SK-N-SH treated with all-trans-retinoic acid at 6 μM for 48 hours (cell line): ENCODE results near the gene PYCR2.

Source experiments
- ATAC-seq: fragments of 200-7000 bp; cut with Tn5 transposase; 3 replicates; pipeline ENCODE4 v1.9.1; 2020; ENCODE audit warnings: mild to moderate bottlenecking, moderate library complexity
- ARNTL ChIP-seq: fragments of 450-650 bp; formaldehyde crosslinking; IDR thresholded peaks from 2 replicates; pipeline ENCODE4 v1.5.0; 2020; ENCODE audit warnings: low read depth, mild to moderate bottlenecking, moderate library complexity, borderline replicate concordance
- BACH2 ChIP-seq: fragments of 250-450 bp; sonication (Bioruptor Pico); IDR thresholded peaks from 2 replicates; pipeline ENCODE4 v1.9.0; 2021; ENCODE audit warnings: mild to moderate bottlenecking, borderline replicate concordance
- CSDC2 ChIP-seq: fragments of 250-450 bp; sonication (Bioruptor Pico); IDR thresholded peaks from 2 replicates; pipeline ENCODE4 v1.5.0; 2020; ENCODE audit warnings: mild to moderate bottlenecking, moderate library complexity
- ESRRG ChIP-seq: fragments of 250-450 bp; sonication (Bioruptor Pico); IDR thresholded peaks from 2 replicates; pipeline ENCODE4 v1.6.1; 2021; ENCODE audit warnings: mild to moderate bottlenecking
- OSR1 ChIP-seq: fragments of 250-450 bp; sonication (Bioruptor Pico); IDR thresholded peaks from 2 replicates; pipeline ENCODE4 v1.8.0; 2022; ENCODE audit warnings: moderate library complexity, mild to moderate bottlenecking, inconsistent platforms
- PPARA ChIP-seq: fragments of 250-450 bp; sonication (Bioruptor Pico); IDR thresholded peaks from 2 replicates; pipeline ENCODE4 v1.5.0; 2020; ENCODE audit warnings: mild to moderate bottlenecking, borderline replicate concordance
- SNAI2 ChIP-seq: fragments of 250-450 bp; sonication (Bioruptor Pico); IDR thresholded peaks from 2 replicates; pipeline ENCODE4 v1.5.0; 2020; ENCODE audit warnings: mild to moderate bottlenecking, moderate library complexity
- TCF4 ChIP-seq: fragments of 250-450 bp; sonication (Bioruptor Pico); IDR thresholded peaks from 2 replicates; pipeline ENCODE4 v1.8.0; 2021; ENCODE audit warnings: mild to moderate bottlenecking, moderate library complexity, borderline replicate concordance
- TOX ChIP-seq: fragments of 250-450 bp; sonication (Bioruptor Pico); IDR thresholded peaks from 2 replicates; pipeline ENCODE4 v1.8.0; 2021; ENCODE audit warnings: mild to moderate bottlenecking, moderate library complexity, borderline replicate concordance
- ZC3H10 ChIP-seq: fragments of 250-450 bp; sonication (Bioruptor Pico); IDR thresholded peaks from 2 replicates; pipeline ENCODE4 v1.5.1; 2021; ENCODE audit warnings: mild to moderate bottlenecking, moderate library complexity
- ZFP3 ChIP-seq: fragments of 250-450 bp; sonication (Bioruptor Pico); IDR thresholded peaks from 2 replicates; pipeline ENCODE4 v1.5.0; 2020; ENCODE audit warnings: mild to moderate bottlenecking, moderate library complexity
- ZFP30 ChIP-seq: fragments of 450-650 bp; formaldehyde crosslinking; IDR thresholded peaks from 2 replicates; pipeline ENCODE4 v1.5.0; 2022; ENCODE audit warnings: mild to moderate bottlenecking, moderate library complexity
- ZNF565 ChIP-seq: fragments of 450-650 bp; formaldehyde crosslinking; conservative IDR thresholded peaks from 2 replicates; pipeline ENCODE4 v1.5.0; 2020; ENCODE audit warnings: low read depth, mild to moderate bottlenecking, moderate library complexity
- ZNF8 ChIP-seq: fragments of 450-650 bp; formaldehyde crosslinking; IDR thresholded peaks from 2 replicates; pipeline ENCODE4 v1.5.0; 2020; ENCODE audit warnings: mild to moderate bottlenecking, moderate library complexity
- TF ChIP-seq, protein P1 (sequence below): fragments of 250-450 bp; sonication (Bioruptor Pico); IDR thresholded peaks from 2 replicates; pipeline ENCODE4 v1.8.0; 2021; ENCODE audit warnings: low read depth, mild to moderate bottlenecking, moderate library complexity, borderline replicate concordance
- TF ChIP-seq, protein P2 (sequence below): fragments of 250-450 bp; sonication (Bioruptor Pico); IDR thresholded peaks from 2 replicates; pipeline ENCODE4 v1.5.1; 2021; ENCODE audit warnings: mild to moderate bottlenecking, moderate library complexity
- TF ChIP-seq, protein P3 (sequence below): fragments of 250-450 bp; sonication (Bioruptor Pico); IDR thresholded peaks from 2 replicates; pipeline ENCODE4 v1.5.0; 2020; ENCODE audit warnings: mild to moderate bottlenecking, moderate library complexity
- TF ChIP-seq, protein P4 (sequence below): fragments of 250-450 bp; sonication (Bioruptor Pico); IDR thresholded peaks from 2 replicates; pipeline ENCODE4 v1.8.0; 2020; ENCODE audit warnings: mild to moderate bottlenecking, moderate library complexity, borderline replicate concordance

PYCR2 gene

DNA sequence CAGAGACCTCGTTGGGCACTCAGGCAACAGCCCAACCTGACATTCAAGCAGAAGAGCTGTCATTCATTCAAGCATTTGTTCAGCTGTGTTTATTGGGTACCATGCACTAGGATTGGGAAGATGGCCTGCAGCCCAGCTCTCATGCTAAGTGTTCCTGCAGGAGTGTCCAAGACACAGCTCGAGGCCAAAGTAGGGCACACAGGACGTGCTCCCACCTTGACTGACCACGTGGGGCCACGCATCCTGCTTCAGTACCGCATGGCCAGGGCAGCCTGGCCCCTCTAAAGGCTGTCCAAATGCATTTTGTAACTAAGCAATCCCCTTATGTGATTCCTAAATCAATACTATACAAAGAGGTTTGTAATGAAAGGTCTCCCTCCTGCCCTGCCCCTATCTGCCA lies 9.7 kb downstream of the PYCR2 start (continued):
- TF ChIP-seq, protein P1, sequence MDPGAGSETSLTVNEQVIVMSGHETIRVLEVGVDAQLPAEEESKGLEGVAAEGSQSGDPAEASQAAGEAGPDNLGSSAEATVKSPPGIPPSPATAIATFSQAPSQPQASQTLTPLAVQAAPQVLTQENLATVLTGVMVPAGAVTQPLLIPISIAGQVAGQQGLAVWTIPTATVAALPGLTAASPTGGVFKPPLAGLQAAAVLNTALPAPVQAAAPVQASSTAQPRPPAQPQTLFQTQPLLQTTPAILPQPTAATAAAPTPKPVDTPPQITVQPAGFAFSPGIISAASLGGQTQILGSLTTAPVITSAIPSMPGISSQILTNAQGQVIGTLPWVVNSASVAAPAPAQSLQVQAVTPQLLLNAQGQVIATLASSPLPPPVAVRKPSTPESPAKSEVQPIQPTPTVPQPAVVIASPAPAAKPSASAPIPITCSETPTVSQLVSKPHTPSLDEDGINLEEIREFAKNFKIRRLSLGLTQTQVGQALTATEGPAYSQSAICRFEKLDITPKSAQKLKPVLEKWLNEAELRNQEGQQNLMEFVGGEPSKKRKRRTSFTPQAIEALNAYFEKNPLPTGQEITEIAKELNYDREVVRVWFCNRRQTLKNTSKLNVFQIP (CRISPR knock-in tag), result no peak
- TF ChIP-seq ZNF8 (no peak), TOX (CRISPR knock-in tag) (no peak), ZNF565 (no peak), CSDC2 (CRISPR knock-in tag) (no peak), ZFP3 (CRISPR knock-in tag) (no peak), SNAI2 (CRISPR knock-in tag) (no peak)
- TF ChIP-seq, protein P2, sequence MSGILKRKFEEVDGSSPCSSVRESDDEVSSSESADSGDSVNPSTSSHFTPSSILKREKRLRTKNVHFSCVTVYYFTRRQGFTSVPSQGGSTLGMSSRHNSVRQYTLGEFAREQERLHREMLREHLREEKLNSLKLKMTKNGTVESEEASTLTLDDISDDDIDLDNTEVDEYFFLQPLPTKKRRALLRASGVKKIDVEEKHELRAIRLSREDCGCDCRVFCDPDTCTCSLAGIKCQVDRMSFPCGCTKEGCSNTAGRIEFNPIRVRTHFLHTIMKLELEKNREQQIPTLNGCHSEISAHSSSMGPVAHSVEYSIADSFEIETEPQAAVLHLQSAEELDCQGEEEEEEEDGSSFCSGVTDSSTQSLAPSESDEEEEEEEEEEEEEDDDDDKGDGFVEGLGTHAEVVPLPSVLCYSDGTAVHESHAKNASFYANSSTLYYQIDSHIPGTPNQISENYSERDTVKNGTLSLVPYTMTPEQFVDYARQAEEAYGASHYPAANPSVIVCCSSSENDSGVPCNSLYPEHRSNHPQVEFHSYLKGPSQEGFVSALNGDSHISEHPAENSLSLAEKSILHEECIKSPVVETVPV (CRISPR knock-in tag), result no peak

DNA sequence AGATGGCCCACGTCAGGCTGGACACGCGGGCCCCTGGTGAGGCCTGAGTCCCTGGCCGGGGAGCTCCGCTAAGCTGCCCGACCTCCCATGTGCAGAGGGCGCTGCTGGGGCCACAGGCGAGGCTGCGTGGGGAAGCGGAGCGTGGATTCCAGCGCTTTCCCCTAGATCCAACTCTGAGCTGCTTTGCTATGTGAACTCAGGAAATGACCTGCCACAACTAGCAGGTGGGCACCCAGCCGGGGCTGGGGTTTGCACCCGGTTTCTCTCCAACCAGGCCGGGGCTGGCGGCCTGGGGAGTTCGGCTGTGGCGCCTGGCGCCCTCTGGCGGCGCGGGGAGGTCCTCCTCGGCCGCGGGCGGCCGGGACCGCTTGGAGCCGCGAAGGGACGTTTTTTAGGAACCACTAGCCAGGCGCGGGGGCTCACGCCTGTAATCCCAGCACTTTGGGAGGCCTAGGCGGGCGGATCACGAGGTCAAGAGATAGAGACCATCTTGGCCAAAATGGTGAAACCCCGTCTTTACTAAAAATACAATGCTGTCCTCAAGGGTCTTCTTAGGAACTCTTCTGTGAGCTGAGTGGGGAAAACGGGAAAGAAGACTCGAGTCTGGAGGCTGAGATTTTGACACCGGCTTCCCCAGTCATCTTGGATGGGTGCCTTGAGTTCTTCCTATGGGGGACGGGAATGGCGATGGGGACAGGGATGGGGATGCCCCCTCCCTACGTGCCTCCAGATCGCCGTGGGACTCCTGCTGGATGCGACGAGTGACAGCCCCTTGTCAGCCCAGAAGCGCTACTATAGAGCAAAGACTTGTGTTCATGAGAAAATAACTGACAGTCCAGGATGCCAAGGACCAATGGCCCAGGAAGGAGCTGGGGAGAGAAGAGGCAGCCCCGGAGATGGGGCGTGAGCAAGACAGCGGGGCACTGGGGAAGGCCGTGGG lies 12.6 kb downstream of the PYCR2 start:
- no peak for ATAC-seq
- TF ChIP-seq TOX (CRISPR knock-in tag) (no peak), ZNF8 (no peak), ZNF565 (no peak), CSDC2 (CRISPR knock-in tag) (no peak)
- TF ChIP-seq, protein P3, sequence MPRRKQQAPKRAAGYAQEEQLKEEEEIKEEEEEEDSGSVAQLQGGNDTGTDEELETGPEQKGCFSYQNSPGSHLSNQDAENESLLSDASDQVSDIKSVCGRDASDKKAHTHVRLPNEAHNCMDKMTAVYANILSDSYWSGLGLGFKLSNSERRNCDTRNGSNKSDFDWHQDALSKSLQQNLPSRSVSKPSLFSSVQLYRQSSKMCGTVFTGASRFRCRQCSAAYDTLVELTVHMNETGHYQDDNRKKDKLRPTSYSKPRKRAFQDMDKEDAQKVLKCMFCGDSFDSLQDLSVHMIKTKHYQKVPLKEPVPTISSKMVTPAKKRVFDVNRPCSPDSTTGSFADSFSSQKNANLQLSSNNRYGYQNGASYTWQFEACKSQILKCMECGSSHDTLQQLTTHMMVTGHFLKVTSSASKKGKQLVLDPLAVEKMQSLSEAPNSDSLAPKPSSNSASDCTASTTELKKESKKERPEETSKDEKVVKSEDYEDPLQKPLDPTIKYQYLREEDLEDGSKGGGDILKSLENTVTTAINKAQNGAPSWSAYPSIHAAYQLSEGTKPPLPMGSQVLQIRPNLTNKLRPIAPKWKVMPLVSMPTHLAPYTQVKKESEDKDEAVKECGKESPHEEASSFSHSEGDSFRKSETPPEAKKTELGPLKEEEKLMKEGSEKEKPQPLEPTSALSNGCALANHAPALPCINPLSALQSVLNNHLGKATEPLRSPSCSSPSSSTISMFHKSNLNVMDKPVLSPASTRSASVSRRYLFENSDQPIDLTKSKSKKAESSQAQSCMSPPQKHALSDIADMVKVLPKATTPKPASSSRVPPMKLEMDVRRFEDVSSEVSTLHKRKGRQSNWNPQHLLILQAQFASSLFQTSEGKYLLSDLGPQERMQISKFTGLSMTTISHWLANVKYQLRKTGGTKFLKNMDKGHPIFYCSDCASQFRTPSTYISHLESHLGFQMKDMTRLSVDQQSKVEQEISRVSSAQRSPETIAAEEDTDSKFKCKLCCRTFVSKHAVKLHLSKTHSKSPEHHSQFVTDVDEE (CRISPR knock-in tag), result no peak
- TF ChIP-seq, protein P1 (CRISPR knock-in tag), result no peak
- TF ChIP-seq, all 23 proteins: peak for 0

DNA sequence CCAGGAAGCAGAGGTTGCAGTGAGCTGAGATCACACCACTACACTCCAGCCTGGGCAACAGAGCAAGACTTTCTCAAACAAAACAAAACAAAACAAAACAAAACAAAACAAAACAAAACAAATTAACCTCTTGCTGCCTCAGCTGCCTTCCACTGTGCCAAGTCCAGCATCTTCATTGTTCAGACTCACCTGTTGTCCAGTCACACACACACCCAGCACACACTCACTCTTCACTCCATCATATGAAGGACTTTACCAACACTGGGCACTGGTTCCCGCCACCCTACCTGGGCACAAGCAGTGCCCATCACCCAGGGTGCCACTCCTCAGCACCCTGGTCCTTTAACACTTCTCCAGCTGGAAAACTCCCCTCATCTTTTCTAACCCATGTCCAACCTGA lies 14.6 kb downstream of the PYCR2 start:
- ATAC-seq, result no peak
- TF ChIP-seq OSR1 (CRISPR knock-in tag) (no peak), ZNF8 (no peak), ZFP3 (CRISPR knock-in tag) (no peak), TOX (CRISPR knock-in tag) (no peak), BACH2 (CRISPR knock-in tag) (no peak), ESRRG (no peak), ZFP30 (CRISPR knock-in tag) (no peak), PPARA (CRISPR knock-in tag) (no peak), ZC3H10 (CRISPR knock-in tag) (no peak), ARNTL (CRISPR knock-in tag) (no peak), ZNF565 (no peak), TCF4 (CRISPR knock-in tag) (no peak)
- TF ChIP-seq, protein P3 (CRISPR knock-in tag), result no peak
- TF ChIP-seq, protein P2 (CRISPR knock-in tag), result no peak
- TF ChIP-seq, protein P1 (CRISPR knock-in tag), result no peak
- TF ChIP-seq, protein P4, sequence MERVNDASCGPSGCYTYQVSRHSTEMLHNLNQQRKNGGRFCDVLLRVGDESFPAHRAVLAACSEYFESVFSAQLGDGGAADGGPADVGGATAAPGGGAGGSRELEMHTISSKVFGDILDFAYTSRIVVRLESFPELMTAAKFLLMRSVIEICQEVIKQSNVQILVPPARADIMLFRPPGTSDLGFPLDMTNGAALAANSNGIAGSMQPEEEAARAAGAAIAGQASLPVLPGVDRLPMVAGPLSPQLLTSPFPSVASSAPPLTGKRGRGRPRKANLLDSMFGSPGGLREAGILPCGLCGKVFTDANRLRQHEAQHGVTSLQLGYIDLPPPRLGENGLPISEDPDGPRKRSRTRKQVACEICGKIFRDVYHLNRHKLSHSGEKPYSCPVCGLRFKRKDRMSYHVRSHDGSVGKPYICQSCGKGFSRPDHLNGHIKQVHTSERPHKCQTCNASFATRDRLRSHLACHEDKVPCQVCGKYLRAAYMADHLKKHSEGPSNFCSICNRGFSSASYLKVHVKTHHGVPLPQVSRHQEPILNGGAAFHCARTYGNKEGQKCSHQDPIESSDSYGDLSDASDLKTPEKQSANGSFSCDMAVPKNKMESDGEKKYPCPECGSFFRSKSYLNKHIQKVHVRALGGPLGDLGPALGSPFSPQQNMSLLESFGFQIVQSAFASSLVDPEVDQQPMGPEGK, result no peak
